VCaP (cell line): ENCODE data around the gene MICALL2.

Source experiments
- H3K27ac ChIP-seq: fragments of 450-650 bp; 2 replicates; pipeline ENCODE4 v1.5.1; 2017
- TF ChIP-seq, protein P1 (sequence below): fragments of 450-650 bp; conservative IDR thresholded peaks from 2 replicates; pipeline ENCODE4 v1.5.1; 2017; ENCODE audit warnings: mild to moderate bottlenecking, moderate library complexity

Gene MICALL2

GRCh38 chr7:1423264-1423811, 35.9 kb downstream of the MICALL2 start:
- H3K27ac ChIP-seq: no peak overlapping the region
- TF ChIP-seq, protein P1, sequence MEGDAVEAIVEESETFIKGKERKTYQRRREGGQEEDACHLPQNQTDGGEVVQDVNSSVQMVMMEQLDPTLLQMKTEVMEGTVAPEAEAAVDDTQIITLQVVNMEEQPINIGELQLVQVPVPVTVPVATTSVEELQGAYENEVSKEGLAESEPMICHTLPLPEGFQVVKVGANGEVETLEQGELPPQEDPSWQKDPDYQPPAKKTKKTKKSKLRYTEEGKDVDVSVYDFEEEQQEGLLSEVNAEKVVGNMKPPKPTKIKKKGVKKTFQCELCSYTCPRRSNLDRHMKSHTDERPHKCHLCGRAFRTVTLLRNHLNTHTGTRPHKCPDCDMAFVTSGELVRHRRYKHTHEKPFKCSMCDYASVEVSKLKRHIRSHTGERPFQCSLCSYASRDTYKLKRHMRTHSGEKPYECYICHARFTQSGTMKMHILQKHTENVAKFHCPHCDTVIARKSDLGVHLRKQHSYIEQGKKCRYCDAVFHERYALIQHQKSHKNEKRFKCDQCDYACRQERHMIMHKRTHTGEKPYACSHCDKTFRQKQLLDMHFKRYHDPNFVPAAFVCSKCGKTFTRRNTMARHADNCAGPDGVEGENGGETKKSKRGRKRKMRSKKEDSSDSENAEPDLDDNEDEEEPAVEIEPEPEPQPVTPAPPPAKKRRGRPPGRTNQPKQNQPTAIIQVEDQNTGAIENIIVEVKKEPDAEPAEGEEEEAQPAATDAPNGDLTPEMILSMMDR: no peak

- TF ChIP-seq, protein P1: no peak
- no peak overlapping the region for H3K27ac ChIP-seq
These were observed 36.6 kb downstream of the MICALL2 start for GRCh38 chr7:1422512-1423263.

GRCh38 chr7:1421946-1422345, 37.3 kb downstream of the MICALL2 start:
- TF ChIP-seq, protein P1: no peak
- no peak overlapping the region for H3K27ac ChIP-seq

GRCh38 chr7:1421020-1421790, 38.1 kb downstream of the MICALL2 start:
- TF ChIP-seq, protein P1: no peak

GRCh38 chr7:1419688-1420087, 39.6 kb downstream of the MICALL2 start:
- TF ChIP-seq, protein P1: no peak
- H3K27ac ChIP-seq: no peak overlapping the region

More at GRCh38 chr7:1421020-1421790, 38.1 kb downstream of the MICALL2 start:
- no peak overlapping the region for H3K27ac ChIP-seq

- H3K27ac ChIP-seq: no peak overlapping the region
- TF ChIP-seq, protein P1: no peak
These were observed 40.0 kb downstream of the MICALL2 start for GRCh38 chr7:1419310-1419634.

GRCh38 chr7:1418505-1419309, 40.6 kb downstream of the MICALL2 start:
- TF ChIP-seq, protein P1: no peak
- H3K27ac ChIP-seq: no peak overlapping the region
